Measurements from ENCODE around the gene FAM184A.

Gene FAM184A

DNA sequence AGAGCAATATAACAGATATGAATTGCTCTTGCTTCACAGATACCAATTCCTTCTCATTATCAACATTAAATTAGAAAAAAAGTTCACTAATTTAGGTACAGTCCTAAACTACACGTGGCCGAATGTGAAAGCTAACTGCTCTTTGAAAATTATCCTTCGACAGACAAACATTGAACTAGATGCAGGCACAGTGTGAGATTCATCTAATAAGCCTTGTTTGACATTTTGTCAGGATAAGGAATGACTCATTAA lies 1.1 kb downstream of the FAM184A start:
- H3K4me3 ChIP-seq (ENCODE audit: low read length), result no peak overlapping the region
- DNase-seq (ENCODE audit: low read depth), result no peak
- TF ChIP-seq, protein P1, sequence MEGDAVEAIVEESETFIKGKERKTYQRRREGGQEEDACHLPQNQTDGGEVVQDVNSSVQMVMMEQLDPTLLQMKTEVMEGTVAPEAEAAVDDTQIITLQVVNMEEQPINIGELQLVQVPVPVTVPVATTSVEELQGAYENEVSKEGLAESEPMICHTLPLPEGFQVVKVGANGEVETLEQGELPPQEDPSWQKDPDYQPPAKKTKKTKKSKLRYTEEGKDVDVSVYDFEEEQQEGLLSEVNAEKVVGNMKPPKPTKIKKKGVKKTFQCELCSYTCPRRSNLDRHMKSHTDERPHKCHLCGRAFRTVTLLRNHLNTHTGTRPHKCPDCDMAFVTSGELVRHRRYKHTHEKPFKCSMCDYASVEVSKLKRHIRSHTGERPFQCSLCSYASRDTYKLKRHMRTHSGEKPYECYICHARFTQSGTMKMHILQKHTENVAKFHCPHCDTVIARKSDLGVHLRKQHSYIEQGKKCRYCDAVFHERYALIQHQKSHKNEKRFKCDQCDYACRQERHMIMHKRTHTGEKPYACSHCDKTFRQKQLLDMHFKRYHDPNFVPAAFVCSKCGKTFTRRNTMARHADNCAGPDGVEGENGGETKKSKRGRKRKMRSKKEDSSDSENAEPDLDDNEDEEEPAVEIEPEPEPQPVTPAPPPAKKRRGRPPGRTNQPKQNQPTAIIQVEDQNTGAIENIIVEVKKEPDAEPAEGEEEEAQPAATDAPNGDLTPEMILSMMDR (IDR thresholded peaks at IDR 0.05; ENCODE audit: insufficient read depth, low read depth, low read length, missing control alignments), result no peak

DNA sequence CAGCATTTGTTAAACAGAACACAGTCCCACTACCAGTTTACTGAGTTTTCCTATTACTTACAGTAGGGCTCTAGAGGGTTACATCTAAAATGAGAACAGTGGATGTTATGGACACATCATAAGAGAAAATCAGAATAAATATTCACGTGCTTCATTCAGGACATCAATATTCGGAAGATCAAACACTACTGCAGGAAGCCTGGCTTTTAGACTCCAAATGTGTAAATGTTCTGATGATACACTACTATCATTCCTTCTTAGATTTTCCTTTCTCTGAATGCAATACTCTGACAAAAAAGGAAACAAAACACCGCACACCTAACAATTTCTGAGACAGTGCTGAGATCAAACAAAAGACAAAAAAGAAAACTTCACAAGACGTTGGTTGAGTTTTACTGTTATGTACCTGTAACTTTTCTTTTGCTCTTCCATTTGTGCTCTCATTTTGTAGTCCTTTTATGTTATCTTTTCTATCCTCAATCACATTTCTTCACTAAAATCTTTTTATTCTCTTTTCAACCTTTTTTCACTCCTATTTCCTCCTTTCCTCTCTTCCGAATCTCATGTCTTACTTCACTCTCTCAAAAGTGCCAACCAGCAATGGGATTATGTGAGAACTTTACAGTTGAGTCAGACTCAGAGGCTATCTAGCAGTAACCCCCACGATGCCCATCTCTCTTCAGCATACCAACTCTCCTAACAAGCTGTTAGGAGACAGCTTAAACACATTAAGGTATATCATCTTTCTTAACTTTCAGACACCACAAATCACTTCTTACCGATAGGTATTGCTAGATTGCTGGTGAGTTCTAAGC lies 1.7 kb downstream of the FAM184A start:
- TF ChIP-seq, protein P1 (IDR thresholded peaks at IDR 0.05; ENCODE audit: insufficient read depth, low read depth, low read length, missing control alignments), result no peak
- DNase-seq (ENCODE audit: low read depth), result no peak
- no peak overlapping the region for H3K4me3 ChIP-seq (ENCODE audit: low read length)

DNA sequence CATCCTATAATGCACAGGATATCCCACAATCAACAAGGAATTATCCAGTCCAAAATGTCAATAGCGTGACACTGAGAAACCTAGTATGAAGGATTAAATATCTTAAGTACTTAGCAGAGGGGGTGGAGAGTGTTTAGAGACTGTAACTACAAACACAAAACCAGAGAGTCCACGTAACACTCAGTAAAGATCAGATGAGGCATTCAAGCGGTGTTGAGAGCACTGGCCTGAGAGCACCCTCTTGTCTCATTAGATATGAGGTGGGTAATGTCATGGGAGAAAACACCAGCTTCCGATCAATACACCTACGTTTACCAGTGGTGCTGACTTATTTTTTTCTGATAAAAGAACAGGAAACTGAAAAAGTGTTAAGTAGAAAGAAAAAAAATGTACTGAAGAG lies 2.3 kb downstream of the FAM184A start:
- H3K4me3 ChIP-seq (ENCODE audit: low read length), result no peak overlapping the region
- no peak for DNase-seq (ENCODE audit: low read depth)
- TF ChIP-seq, protein P1 (IDR thresholded peaks at IDR 0.05; ENCODE audit: insufficient read depth, low read depth, low read length, missing control alignments), result no peak

DNA sequence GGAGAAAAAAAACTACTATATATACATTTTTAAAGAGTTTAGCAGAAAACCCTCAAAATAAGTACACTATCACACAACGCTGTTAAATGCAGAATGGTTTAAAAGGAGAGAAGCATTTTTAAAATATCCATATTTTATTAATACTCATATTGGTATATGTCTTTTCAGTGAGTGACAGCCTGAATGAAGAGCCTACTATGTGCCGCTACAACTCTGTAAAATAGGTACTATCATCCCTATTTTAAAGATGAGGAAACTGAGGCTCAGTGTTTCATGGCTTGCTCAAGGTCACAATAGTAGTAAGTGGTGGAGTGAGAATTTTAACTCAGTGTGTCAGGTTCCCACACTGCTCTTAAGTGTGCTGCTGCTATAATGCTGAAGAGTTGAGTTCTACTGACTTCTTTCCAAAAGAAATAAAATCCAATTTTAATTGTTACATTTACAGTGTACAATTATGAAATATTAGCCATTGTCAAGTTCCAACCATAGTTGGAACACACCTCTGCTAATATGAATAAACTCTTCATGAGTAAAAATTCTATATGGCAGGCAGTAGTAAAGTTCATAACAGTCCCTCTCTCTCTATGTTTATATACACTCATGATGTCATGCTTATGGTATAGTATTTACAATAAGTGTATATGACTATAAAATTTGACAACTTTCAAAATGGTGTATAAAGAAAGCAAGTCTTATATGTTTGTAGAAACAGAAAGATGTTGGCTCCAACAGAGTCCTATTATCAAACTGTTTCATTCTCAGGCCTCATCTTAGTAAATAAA lies 3.1 kb downstream of the FAM184A start:
- no peak for DNase-seq (ENCODE audit: low read depth)
- no peak overlapping the region for H3K4me3 ChIP-seq (ENCODE audit: low read length)

DNA sequence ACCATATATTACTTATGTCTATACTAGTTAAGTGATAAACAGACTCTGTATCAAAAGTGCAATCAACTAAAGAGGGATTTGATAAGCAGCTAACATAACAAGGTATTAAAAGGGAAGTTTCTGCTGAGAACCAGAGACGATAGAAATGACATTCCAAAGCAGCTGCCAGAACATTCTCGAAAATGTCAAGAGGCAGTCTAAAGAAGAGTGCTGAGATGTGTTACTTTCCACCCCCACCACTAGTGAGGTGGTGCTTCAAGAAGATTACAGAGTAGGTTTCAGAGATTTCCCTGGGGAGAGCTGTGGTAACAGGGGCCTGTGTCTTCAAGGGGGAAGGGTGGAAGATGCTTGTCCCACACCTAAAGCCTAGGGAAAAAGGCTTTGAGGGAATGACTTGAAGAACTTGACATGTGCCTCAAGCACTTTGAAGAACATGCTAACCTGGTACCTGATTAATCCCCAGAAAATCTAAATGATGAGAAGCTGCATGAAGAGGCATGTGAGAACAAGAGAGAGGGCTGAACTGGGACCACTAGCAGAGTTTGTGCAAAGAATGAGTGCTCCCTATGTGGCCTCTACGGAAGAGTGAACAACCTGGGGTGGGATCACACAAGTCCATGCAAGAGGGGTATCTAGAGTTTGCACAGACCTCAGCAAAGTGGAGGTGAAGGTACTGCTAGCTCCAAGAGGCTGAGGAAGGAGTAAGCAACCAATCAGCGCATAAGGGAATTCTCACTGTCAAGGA lies 5.0 kb downstream of the FAM184A start:
- no peak overlapping the region for H3K4me3 ChIP-seq (ENCODE audit: low read length)
- TF ChIP-seq, protein P1 (IDR thresholded peaks at IDR 0.05; ENCODE audit: insufficient read depth, low read depth, low read length, missing control alignments), result no peak
- no peak for DNase-seq (ENCODE audit: low read depth)

More for the DNA sequence above, 3.1 kb downstream of the FAM184A start:
- TF ChIP-seq, protein P1 (IDR thresholded peaks at IDR 0.05; ENCODE audit: insufficient read depth, low read depth, low read length, missing control alignments), result no peak

DNA sequence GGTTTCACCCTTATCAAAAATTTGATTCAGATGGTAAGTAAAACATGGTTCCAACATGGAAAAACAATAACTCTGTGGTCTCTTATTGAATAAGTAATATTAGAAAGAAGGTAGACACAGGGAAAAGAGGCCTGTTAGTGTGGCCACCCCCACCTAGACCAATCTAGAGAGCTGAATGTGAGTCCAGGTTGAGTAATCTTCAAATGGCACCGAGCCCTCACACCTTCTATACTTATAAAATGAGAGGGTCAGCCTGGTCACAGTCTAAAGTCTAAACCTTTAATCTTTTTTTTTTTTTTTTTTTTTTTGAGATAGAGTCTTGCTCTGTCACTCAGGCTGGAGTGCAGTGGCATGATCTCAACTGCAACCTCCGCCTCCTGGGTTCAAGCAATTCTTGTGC lies 6.9 kb downstream of the FAM184A start:
- TF ChIP-seq, protein P1 (IDR thresholded peaks at IDR 0.05; ENCODE audit: insufficient read depth, low read depth, low read length, missing control alignments), result no peak

More for the DNA sequence above, 6.9 kb downstream of the FAM184A start:
- no peak for DNase-seq (ENCODE audit: low read depth)
- no peak overlapping the region for H3K4me3 ChIP-seq (ENCODE audit: low read length)
